HG02943 (cell line): ENCODE measurements around the gene TCF19.

Experiments
- ATAC-seq: cut with Tn5 transposase; IDR thresholded peaks from one replicate; pipeline ENCODE4 v1.9.1; 2021; ENCODE audit warnings: mild to moderate bottlenecking, low read depth, moderate library complexity; ENCODE audit not compliant: unreplicated experiment

The TCF19 gene, protein sequence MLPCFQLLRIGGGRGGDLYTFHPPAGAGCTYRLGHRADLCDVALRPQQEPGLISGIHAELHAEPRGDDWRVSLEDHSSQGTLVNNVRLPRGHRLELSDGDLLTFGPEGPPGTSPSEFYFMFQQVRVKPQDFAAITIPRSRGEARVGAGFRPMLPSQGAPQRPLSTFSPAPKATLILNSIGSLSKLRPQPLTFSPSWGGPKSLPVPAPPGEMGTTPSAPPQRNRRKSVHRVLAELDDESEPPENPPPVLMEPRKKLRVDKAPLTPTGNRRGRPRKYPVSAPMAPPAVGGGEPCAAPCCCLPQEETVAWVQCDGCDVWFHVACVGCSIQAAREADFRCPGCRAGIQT

DNA sequence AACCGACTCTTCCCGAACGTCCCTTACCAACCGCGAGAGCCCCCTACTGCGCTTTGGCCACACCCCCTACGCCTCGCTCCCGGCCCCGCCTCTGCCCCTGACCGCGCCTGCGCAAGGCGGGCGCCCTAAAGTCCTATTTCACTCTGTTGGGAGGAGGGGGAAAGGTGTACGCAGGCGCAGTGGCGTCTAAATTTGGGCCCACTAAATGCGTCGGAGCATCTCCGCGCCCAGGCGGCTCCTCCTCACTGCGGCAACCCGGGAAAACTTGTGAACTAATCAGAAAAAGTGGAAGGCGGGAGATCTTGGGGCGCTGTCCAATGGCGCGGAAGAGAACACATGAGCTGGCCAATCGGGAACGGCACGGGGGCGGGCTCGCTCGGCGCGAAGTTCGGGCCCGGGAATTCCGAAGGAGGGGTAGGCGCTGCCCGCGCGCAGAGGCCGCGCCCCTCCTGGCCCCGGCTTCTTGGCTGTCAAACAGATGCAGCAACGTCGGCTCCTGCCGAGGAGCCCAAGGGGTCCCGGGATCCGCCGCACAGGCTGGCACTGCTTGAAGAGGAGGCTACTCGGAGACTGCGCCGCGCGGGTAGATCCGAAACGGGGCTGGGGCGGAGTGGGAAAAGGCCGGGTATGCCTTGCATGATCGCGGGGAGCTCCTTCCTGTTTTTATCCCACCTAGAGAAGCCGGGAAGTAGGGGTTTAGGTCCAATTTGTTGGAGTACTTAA is at the start of gene TCF19:
Gene TCF19 (plus strand): TSS at position 450 of the 723 bp plus-strand sequence. CDS start 881 bp downstream, outside the sequence.
- ATAC-seq, result peak; percentile 60

DNA sequence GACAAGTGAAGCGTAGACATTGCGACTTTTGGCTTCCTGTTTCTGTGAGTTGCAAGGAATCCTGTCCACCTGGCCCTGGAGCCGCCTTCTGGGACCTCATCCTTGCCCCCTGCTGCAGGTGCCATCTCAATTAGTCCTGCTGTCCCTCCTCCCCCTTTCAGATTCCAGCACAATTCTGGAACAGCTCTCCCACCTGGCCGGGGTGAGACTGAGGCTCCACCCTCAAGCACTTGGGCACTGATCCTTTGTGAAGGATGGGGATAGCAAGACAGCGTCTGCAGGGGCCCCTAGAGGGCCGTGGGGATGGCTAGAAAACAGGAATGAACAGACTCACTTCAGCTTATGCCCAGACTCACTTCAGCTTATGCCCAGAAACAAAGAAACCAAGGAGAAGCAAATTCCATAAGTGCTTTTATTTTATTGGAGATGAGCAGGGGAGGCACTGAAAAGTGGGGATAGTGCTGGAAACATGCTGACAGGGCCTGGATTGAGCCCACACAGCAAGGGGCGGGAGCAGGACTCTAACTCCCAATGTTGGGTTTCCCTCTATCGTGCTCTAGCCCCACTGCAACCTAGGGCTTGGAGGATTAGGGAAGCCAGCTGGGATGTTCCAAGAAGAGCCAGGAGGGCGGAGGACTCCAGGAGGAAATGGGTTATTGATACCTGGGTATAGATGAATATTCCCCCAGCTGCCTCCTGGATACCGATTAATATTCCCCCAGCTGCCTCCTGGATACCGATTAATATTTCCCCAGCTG is 47.4 kb upstream of the TCF19 start:
- ATAC-seq, result no peak

DNA sequence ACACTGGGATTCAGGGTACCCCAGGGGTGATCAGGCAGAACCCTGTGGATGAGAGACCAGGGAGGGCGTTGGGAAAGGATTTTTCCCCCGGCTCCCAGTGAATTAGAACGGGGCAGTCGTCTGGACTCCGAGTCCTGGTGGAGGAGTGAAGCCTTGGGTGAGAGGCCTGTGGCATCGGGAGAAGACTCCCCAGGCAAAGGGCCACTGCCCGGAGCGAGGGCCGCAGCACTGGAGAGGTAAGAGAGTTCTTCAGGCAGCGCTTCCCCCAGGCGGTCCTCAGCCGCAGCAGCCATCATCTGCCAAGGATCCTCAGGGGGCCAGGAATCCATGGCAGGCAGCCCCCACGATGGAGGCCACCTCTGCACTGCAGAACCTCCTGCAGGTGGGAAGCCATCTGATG is 46.7 kb upstream of the TCF19 start:
- no peak for ATAC-seq

DNA sequence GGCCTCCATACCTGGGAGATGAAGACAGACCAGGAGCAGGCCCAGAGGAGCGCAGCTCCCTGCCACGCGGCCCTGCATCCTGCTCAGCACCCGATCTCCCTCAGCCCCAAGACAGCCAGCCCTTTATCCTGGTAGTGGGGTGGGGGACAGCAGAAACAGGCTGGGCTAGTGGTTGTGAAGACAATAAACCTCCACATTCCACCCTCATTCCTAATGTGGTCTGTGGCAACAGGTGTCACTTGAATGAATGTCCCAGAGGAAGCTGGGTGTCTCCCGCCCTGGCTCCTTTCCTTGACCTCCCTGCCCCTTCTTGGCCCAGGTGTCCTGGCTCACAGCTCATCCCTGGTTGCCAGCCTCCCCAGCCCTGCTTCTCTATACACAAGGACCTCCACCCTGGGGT is 45.9 kb upstream of the TCF19 start, which contains the start of gene C6orf15:
Gene C6orf15 (minus strand): TSS at position 98 of the 400 bp plus-strand sequence. CDS start 20 bp downstream, at position 78.
- no peak for ATAC-seq

DNA sequence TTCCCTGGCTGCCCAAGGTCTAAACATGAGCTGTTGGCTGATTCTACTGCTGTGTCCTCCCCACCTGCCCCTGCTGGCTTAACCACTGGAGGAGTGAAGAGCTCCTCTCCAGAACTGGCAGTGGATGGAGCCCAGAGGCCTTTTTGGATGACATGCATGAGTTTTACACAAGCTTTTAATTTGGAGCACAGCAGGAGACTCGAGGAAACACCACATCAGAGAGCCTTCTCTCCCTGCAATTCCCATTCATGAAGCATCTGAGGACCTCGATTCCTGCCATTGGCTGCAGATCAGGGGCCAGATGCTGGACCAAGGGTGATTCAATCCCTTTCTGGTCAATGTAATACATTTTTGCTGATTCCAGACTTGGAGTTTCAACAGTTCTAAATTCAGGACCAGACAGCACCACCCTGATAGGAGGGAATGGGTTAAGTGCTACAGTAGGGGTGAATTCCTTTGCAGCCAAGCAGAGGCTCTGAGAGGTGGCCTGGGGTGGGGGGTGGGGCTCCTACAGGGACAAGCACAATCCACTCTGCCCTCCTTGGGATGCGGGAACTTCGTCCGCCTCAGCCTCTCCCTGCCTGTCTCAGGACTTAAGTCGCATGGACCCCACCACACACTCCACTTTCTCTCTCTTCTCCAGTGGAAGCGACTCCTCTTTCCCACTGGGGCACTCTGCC is 44.4 kb upstream of the TCF19 start:
- no peak for ATAC-seq

DNA sequence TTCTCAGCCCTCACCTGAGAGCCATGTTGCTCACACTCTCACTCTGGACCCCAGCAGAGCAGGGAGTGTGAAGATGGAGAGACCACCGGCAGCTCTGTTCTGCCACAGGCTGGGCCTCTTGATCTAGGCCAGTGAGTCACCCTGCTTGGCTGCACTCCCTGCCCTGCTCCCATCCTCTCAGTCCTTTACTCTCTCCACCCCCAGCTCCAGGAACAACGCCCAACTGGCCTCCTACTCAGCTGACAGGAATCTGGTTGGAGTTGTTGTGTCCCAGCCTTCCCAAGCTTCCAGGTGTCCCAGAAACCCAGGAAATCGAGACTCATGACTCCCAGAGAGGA is 43.9 kb upstream of the TCF19 start, which contains the start of gene PSORS1C1:
Gene PSORS1C1 (plus strand): TSS at position 260 of the 338 bp plus-strand sequence. CDS start 14,833 bp downstream, outside the sequence.
- no peak for ATAC-seq

DNA sequence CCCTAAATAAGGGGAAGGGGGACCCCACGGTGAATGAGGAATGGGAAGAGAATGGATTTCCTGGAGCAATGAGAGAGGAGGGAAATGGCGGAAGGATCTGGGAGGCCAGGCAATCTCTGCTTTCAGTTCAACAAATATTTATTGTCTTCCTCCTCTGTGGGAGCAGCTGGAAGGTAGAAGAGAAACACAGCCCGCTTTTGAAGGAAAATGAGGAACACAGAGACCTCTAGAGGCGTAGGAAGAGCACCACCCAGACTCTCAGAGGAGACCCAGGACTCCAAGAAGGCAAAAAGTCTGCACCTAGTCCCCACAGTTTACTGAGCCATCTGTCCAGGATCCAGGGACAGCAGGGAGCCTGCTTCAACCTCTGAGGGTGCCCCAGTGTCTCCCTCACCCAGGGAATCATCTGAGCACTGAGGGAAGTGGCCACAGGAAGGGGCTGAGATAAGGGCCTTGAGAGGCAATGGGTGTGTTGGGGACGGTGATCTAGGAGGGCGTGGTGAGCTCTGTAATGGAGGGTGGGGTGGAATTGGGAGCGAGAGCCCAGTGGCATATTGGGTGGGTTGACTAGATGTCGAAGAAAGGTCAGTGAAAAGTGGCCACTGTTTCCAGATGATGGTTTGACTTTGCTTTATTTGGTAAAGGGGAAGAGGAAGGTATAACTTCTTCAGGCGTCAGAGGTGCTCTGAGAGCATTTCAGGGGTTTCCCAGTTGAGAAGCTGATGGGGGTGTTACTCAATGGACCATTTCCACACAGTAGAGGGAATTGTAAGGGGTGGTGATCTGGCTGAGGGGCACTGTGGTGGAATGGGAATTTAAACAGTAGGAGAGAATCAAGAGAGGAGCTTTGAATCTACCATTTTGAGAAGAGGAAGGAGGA is 43.2 kb upstream of the TCF19 start:
- ATAC-seq, result no peak

DNA sequence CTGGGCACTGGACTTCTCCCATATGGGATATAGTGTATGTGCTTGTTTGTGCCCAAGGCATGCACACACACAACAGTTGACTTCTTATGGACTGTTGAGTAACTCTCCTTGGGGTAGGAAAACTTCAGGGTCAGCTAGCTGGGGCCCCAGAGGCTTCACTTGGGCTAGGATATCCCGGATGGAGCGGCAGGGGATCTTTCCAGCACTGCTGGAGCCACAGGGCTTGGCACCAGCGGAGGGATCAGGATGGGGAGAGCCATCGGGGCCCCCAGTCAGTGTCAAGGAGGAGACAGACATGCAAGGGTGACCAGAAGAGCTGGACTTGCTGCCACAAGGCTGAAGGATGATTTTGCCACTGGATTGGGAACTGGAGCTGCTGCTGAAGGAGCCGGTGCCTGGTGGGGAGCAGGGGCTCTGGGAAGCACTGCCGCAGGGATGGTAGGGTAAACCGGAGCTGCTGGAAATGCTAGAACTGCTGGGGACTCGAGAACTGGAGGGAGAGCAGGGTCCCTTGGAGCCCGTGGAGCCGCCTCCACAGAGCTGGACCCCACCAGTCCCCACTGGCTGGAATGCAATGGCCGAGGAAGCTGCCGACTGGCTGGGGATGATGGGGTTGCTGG is 42.3 kb upstream of the TCF19 start:
- ATAC-seq, result no peak

DNA sequence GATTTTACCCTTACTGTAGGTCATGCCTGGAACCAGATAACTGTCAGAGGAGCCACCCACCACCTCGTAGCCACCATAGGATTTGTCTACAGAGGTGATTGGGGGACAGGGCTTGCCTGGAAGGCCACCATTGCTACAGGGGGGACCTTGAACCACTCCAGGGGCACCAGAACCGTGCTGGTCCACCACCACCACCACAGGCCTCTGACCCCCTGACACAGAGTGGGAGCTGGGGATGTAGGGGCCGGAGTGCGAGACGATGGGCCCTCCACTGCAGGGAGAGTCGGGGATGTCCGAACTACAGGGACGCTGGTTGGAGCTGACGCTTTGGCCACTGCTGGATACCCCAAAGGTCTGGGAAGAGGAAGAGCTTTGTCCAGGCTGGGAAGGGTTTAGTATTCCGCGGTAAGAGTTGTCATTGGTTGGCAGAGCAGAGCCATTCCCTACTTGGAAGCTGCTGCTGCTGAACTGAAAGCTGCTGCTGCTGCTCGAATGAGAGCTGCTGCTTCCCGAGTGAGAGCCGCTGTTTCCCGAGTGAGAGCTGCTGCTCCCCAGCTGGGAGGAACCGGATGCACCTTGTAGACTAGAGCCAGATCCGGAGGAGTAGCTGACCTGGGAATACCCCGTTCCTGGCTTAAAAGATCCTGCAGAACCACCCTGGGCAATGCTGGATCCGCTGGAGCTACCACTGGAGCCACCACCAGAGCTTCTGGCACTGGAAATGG is 41.6 kb upstream of the TCF19 start:
- no peak for ATAC-seq

DNA sequence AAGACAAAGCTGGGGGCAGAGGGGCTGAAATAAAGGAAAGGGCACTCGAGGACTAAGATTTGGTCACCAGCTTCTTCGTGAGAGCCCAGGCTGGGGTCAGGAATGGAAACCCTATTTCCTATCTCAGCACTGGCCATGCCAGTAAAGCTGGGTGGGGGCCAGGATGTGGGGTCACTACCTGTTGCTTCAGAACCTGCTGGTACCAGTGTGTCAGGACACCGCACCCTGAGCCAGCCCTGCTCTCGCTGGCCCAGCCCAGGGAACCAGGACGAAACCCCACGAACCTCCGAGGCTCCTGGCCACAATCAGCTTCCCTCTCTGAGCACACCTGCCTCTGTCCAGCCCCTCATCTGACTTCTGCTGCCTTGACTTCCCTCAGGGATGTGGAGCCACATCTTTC is 40.2 kb upstream of the TCF19 start:
- ATAC-seq, result no peak

DNA sequence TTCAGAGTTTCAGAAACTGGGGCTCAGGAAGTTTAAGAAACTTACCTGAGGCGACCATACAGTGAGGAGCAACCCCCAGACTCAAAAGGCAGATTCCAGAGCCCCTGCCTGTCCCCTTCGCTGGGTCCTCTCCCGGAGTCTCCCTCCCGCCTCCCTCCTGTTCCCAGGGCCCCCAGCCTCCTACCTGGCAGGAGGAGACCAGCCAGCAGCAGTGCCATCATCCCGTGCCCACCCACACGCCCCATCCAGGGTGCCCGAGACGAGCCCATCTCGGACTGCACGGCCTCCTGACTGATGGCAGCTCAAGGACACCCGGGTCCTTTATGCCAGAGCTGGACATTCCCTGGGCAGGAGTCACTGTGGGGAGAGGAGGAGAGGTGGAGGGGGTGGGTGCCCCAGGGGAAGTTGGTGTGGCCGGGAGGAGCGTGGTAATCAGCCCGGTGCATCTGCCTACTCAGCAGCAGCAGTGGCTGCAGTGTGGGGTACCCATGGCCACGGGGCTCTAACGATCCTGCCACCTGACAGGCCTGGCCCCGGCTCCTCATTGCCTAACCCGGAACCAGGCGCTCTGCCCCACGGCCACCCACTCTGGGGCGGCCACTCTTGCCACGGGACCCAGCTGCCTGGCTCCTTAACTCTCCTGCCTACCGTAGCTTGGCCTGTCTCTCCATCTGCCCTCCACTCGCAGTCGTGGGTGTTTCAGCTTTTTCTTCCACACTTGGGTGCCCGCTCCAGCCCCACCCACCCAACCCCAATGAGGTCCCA is 38.1 kb upstream of the TCF19 start, which contains the start of gene CDSN:
Gene CDSN (minus strand): TSS at position 296 of the 765 bp plus-strand sequence. CDS start 27 bp downstream, at position 269.
- ATAC-seq, result no peak

DNA sequence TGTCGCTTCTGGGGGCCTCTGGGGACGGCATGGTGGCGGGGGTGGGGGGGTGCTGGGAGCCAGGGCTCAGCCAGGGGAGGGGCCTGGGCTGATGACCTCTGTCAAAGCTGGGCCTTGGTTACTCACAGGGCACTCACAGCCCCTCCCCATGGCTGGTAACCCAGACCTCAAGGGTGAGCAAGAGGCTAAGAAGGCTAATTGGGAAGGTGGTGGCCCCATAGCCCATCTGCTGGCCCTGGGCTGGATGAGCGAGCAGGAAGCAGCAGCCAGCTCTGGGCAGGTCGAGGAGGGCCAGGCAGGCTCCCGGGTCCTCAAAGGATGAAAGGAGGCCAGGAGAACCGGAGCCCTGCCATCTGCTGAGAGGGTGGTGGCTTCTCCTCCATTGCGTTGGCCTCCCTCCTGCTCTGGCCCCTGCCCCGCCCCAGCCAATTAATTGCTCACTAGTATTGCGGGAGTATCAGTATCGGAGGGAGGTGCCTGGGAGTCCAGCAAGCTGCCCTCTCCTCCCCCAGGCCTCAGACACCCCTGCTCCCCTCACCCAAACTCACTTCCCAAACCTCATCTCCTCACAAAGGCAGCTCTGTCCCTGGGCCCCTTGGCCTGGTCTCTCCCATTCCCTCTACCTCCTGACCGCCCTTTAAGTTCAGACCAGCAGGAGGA is 37.1 kb upstream of the TCF19 start:
- ATAC-seq, result no peak

DNA sequence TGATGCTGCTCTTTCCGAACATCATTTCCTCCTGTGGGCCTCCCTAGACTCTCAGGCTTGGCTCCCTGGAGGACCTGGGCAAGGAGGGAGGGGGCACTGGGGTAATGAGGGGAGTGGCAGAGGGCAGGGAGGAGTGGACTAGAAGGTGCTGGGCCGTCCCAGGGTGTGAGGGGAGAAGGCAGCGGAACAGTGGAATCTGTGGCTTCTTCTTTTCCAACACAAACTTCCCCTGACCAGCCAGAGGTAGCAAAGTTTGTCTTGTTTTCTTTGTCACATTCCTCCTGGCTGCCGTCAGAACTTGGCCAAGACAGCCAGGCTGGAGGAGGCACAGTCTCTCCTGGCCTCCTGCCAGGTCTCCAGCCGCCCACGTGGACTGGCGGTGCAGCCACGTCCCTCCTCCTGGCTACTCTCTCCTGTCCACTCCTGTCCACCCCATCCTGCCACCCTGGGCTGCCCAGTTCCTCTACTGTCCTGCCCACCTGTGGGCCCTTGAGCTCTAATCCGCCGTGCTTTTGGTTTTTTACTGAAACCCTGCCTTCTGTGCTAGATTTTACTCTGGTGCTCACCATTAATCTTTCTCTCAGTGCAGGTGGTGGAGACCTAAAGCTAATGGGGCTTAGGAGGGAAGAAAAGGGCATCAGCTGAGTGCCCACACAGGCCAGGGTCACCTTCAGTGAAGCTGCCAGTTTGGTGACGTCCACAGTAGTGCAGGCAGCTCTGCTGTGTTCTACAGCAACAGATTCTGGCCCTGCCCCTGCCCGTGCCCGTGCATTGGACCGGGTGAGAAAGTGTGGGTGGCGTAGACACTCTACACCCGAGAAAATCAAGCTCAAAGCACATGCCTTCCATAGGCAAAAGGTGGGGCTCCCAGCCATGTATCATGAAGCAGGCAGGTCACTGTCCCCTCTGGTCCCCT is 35.3 kb upstream of the TCF19 start:
- ATAC-seq, result no peak

DNA sequence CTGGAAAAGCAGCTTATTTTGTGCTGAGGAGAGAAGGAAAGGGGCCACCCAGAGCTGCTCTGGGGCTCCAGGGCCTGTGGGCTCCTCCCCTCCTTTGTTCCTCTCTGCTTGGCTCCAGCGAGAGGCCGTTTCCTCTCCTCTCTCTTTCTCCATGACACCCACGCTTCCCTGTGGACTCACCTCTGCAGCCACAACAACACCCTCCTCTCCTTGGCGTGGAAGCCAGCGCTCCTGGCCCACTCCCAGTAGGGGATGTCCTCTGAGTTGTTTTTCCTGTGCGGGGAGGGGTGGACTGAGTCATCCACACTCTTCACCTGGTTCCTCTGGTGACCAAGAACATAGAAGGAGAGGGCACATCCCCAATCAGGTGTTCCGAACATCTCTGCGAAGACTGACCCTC is 33.2 kb upstream of the TCF19 start:
- ATAC-seq, result no peak

DNA sequence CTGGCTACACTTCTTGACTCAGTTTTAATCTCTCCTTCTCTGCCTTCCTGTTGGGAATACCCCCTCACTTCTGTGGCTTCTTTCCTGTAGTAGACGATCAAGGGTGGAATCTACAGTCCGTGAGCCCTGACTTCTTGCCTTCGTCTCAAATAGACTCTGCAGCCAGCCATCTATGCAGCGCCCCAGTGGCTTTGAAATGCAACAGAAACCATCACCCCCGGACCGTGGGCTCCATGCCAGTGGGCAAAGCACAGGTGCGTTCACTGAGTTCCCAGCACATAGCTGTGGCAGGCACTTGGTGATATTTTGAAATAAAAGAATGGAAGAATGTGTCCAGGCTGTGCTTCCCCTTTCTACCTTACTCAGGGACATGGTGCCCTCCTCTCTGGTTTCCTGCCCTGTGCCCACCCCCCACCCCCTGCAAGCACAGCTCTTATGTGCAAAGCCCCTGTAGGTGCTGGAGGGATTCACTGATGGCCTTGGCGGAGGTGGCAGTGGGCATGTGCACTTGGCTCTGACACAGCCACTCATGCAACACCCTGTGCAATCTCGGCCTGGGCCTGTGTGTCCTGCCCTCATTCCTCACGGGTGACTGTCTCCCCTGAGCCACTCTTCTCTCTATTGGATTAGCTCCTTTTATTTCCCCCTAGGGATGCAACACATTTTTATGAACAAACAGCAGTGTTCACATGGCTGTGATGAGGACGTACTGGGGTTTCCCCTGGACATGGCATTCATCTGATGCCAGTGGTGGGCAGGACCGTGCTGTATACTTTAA is 32.6 kb upstream of the TCF19 start:
- no peak for ATAC-seq
